Fibroblast of peridontal ligament (primary cell): Measurements from ENCODE around the gene BHLHE23.

Source experiments
- DNase-seq: peaks from one replicate; pipeline ENCODE4 v3.0.0-alpha.2; 2010; ENCODE audit errors: extremely low read depth

BHLHE23 gene

GRCh38 chr20:62972845-62973745 lies 33.7 kb downstream of the BHLHE23 start:
- DNase-seq = no peak

GRCh38 chr20:62971950-62972844 lies 34.6 kb downstream of the BHLHE23 start:
- DNase-seq = peak; percentile 65

- no peak for DNase-seq
These were observed 35.4 kb downstream of the BHLHE23 start for GRCh38 chr20:62971211-62971949.

DNA sequence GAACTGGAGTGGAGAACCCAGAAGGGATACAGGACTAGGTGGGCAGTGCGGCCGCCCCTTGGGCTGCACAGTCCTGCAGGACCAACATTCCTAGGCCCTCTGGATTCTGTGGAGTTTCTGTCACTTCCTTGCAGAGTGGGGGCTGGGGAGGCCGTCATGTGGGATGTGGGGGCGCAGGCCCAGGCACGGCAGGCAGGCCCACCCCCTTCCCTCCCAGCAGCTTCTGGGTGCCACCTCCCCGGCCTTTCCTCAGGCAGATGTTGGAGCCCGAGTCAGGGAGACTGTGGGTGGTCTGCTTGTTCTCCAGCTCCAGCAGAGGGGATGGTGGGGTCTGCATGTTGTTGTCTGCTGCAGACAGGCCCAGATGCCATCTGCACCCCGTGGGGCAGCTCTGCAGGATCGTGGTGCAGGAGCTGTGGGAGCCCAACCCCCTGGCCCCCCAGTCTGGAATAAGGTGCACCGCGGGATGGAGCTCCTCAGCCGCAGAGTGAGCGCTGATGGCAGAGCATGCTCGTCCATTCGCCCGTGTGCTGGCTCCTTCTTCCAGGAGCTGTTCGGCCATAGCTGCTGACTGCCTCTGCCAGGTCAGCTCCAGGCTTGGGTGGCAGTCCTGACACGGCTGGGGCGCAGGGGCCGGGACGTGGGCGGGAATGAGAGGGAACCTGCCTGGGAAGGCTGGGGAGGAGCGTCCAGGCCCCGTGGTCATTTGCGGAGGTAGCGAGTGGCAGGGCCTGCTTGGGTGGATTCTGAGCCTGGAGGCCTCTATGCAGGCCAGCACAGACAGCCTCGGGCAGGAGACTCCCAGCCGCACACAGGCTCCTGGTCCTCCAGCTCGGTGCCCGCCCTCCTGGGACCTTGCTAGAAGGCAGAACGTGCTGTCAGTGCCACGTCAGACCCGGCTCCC lies 36.2 kb downstream of the BHLHE23 start:
- no peak for DNase-seq

GRCh38 chr20:62969939-62970306 lies 36.8 kb downstream of the BHLHE23 start:
- DNase-seq = no peak

DNA sequence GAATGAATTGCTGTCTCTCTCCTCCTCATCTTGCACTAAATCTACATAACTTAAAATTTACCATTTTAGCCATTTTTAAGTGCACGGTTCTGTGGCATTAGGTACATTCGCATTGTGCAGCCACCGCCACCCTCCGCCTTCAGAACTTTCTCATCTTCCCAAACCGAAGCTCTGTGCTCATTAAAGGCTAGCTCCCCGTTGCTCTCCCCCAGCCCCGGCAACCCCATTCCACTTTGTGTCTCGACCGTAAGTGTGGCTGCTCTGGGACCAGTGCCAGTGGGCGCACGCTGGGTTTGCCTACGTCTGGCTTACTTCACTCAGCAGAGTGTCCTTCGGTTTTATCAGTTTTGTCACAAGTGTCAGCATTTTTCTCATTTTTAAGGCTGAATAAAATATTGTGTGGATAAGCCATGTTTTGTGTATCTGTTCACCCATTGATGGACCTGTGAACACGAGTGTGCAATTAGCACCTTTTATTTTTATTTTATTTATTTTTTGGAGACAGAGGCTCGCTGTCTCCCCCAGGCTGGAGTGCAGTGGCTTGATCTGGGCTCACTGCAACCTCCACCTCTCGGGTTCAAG lies 37.5 kb downstream of the BHLHE23 start:
- DNase-seq = no peak

- no peak for DNase-seq
These were observed 38.2 kb downstream of the BHLHE23 start for GRCh38 chr20:62968378-62969178.

DNA sequence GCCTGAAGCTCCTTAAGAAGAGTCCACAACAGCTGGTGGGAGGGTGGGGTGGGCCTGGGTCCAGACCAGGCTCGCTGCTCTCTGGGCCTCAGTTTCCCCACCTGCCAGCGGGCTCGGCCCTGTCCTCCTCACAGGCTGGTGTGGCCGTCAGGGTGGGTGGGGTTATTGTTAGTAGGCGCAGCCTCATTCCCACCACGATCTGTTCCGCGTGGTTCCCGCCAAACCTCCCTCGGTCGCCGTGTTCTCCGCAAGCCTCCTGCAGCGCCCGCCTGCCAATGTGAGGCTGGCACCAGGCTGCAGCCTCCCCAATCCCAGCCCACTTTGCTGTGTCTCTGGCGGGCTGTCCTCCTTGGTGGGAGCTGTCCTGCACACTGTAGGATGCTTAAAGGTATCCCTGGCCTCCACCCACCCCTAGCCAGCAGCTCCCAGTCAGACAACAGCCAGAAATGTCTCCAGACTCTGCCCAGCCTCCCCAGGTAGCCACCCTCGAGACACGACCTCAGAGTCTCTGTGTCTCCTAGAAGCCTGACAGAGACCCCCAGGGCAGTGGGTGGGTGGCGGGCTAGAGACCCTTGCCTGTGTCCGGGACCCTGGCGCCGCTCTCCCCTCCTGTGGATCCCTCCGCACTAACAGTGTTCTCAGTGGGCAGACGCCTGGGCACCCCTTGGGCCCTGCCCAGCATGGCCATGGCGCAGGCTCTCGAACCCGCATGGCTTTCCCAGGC lies 39.0 kb downstream of the BHLHE23 start:
- DNase-seq = no peak

DNA sequence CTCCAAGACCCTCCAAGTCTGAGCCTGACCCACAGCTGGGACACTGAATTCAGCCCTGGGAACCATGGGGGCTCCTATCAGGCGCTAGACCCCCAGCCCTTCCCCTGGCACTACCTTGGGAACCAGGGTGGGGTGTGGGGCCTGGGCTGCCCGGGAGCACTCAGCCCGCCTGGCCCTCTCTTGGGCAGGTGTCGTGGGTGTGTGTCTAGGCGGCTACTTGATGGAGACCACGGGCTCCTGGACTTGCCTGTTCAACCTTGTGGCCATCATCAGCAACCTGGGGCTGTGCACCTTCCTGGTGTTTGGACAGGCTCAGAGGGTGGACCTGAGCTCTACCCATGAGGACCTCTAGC lies 39.6 kb downstream of the BHLHE23 start:
- DNase-seq = no peak

GRCh38 chr20:62966212-62967148 lies 40.3 kb downstream of the BHLHE23 start:
- DNase-seq = no peak

DNA sequence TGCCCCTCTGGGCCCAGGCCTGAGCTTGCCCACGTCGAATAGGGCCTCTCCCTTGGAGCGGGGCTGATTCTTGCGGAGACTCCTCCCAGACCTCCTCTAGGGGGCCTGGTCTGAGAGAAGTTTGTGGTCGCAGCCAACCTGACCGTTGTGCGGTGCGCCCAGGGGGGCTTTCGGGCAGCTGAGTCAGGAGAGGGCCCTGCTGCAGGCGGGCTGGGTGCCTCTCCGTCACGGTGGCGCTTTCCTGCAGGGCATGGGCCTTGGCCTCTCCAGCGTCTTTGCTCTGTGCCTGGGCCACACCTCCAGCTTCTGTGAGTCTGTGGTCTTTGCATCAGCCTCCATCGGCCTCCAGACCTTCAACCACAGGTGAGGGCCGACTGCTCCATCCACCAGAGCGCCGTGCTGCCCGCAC lies 41.4 kb downstream of the BHLHE23 start:
- no peak for DNase-seq

GRCh38 chr20:62964700-62965099 lies 42.1 kb downstream of the BHLHE23 start:
- no peak for DNase-seq

- DNase-seq = no peak
These were observed 43.0 kb downstream of the BHLHE23 start for GRCh38 chr20:62963614-62964397.

DNA sequence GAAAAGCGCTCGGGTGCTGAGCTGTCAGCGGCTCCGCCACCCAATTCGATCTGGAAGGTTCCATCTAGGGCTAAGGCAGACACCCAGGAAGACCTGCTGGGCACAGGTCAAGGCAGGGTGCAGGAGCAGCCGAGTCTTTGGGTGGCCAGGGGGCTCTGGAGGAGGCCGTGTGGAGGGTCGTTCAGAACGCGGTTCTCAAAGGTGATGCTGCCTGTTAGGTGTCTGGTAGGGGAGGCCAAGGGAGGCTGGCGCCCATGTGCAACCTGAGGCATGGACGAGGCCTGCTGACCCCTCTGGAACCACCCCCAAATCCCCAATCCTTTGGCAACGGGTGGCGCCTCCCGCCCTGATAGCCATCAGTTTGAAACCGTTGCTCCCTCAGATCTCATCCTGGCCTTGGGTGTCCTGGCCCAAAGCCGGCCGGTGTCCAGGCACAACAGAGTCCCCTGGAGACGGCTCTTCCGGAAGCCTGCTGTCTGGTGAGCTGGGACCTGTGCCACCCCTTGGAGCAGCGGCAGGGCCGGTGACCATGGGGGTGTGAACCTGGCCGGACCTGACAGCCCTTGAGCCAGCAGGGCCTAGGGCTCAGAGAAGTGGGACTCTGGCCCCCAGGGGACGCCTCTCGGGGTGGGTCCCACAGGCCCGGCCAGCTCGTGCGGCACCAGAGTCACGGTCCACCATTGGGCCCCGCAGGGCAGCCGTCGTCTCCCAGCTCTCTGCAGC lies 43.7 kb downstream of the BHLHE23 start:
- DNase-seq = no peak

DNA sequence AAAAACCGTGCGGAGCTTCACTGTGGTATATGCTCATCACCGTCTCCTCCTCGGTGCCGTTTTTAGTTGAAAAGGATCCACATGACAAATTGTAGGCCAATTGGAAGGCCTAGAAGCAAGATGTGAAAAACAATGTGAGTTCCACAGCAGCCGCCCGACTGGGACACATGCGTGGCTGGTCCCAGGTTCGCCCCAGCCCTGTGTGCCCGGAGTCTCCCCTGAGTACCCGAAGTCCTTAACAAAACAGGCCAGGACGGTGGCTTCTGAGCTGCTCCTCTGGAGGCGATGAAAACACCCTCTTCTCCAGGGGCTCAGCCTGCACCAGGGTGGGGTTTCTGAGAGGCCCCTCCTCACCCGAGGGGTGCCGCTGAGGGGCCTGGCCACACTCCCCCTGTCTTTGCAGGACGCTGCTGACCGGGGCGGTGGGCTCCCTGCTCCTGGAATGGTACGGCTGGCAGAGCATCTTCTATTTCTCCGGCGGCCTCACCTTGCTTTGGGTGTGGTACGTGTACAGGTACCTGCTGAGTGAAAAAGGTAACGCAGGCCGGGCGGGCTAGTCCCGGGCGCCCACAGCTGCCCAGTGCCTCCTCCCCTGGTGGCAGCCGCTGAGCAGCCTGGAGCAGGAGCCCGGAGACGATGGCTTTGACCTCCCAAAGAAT lies 44.4 kb downstream of the BHLHE23 start:
- no peak for DNase-seq

GRCh38 chr20:62961799-62962198 lies 45.0 kb downstream of the BHLHE23 start:
- no peak for DNase-seq
